ENCODE measurements around the gene SDF2L1.
"Not testable (repeated sequence)": the region's sequence is repeated elsewhere in the genome, so short reads cannot be mapped to it uniquely, and the experiment has no call there.

Gene SDF2L1

GRCh38 chr22:21641789-21642583 is at the start of gene SDF2L1:
Gene SDF2L1, plus strand, starts transcription at chr22:21642302. Its CDS starts 35 bp downstream, at chr22:21642337.
- DNase-seq (ENCODE audit: low read depth, low spot score) = peak; percentile 91

GRCh38 chr22:21592422-21592821 is 49.7 kb upstream of the SDF2L1 start:
- no peak for DNase-seq (ENCODE audit: low read depth, low spot score)

GRCh38 chr22:21593406-21594232 is 48.5 kb upstream of the SDF2L1 start:
- no peak for DNase-seq (ENCODE audit: low read depth, low spot score)

GRCh38 chr22:21594865-21595452 is 47.1 kb upstream of the SDF2L1 start:
- DNase-seq (ENCODE audit: low read depth, low spot score) = no peak

GRCh38 chr22:21596356-21597135 is 45.6 kb upstream of the SDF2L1 start:
- not testable (repeated sequence) for DNase-seq (ENCODE audit: low read depth, low spot score)

- DNase-seq (ENCODE audit: low read depth, low spot score) = no peak
Measured at GRCh38 chr22:21598302-21598701, 43.8 kb upstream of the SDF2L1 start.

- DNase-seq (ENCODE audit: low read depth, low spot score) = no peak
Measured at GRCh38 chr22:21599053-21599893, 42.8 kb upstream of the SDF2L1 start.

- DNase-seq (ENCODE audit: low read depth, low spot score) = no peak
Measured at GRCh38 chr22:21602579-21602978, 39.5 kb upstream of the SDF2L1 start.

GRCh38 chr22:21603973-21604372 is 38.1 kb upstream of the SDF2L1 start:
- no peak for DNase-seq (ENCODE audit: low read depth, low spot score)

GRCh38 chr22:21605887-21606564 is 36.1 kb upstream of the SDF2L1 start:
- no peak for DNase-seq (ENCODE audit: low read depth, low spot score)

- DNase-seq (ENCODE audit: low read depth, low spot score) = no peak
Measured at GRCh38 chr22:21606775-21607174, 35.3 kb upstream of the SDF2L1 start.

GRCh38 chr22:21609556-21610157 is 32.4 kb upstream of the SDF2L1 start:
- DNase-seq (ENCODE audit: low read depth, low spot score) = not testable (repeated sequence)

GRCh38 chr22:21611210-21611977 is 30.7 kb upstream of the SDF2L1 start:
- DNase-seq (ENCODE audit: low read depth, low spot score) = no peak

GRCh38 chr22:21612858-21613257 is 29.2 kb upstream of the SDF2L1 start:
- DNase-seq (ENCODE audit: low read depth, low spot score) = no peak

- no peak for DNase-seq (ENCODE audit: low read depth, low spot score)
Measured at GRCh38 chr22:21613553-21614233, 28.4 kb upstream of the SDF2L1 start.

GRCh38 chr22:21615731-21616130 is 26.4 kb upstream of the SDF2L1 start:
- DNase-seq (ENCODE audit: low read depth, low spot score) = no peak

GRCh38 chr22:21617337-21617736 is 24.8 kb upstream of the SDF2L1 start:
- not testable (repeated sequence) for DNase-seq (ENCODE audit: low read depth, low spot score)

GRCh38 chr22:21621025-21621424 is 21.1 kb upstream of the SDF2L1 start:
- DNase-seq (ENCODE audit: low read depth, low spot score) = no peak

All from iPS DF 19.7 (cell line).